Measurements from ENCODE around the gene ZMPSTE24.

ZMPSTE24 gene

GRCh38 chr1:40264354-40264781, 6.3 kb downstream of the ZMPSTE24 start:
- no peak for DNase-seq

GRCh38 chr1:40265298-40265697, 7.3 kb downstream of the ZMPSTE24 start:
- no peak for DNase-seq

GRCh38 chr1:40265919-40266318, 7.9 kb downstream of the ZMPSTE24 start:
- no peak for DNase-seq

- no peak for DNase-seq
Observed at GRCh38 chr1:40266786-40267535, 8.9 kb downstream of the ZMPSTE24 start.

- no peak for DNase-seq
Observed at GRCh38 chr1:40267767-40268187, 9.7 kb downstream of the ZMPSTE24 start.

- no peak for DNase-seq
Observed at GRCh38 chr1:40268211-40268610, 10.2 kb downstream of the ZMPSTE24 start.

DNA sequence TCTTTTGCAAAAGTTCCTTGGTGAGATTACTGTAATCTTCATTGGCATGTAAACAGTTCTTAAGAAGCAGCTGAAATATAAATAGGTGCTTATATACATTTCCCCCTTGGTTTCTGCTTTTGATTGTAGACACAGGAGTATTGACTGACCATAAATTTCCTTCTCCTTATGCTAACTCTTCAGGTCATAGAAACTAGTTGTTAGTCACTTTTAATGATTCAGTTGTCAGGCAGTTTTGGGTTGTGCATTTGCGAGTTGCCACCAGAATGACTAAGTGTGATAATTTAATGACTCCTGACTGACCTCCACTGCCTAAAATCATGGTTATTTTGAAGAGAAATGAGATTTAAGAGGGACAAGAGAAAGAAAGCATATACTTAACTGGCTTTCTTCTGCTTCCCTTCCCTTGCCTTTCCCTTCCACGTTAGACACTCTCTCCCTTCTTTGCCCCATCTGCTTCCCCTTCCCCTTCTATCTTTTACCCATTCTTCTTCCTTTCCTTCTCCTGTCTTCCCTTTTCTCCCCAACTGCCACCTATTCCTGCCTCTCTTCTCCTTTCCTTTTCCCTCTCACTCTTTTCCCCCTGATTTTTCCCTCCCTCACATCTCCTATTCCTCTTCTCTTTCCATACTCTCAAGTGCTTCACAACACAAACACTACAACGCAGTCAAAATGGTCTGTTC, 12.3 kb downstream of the ZMPSTE24 start:
- DNase-seq: no peak

DNA sequence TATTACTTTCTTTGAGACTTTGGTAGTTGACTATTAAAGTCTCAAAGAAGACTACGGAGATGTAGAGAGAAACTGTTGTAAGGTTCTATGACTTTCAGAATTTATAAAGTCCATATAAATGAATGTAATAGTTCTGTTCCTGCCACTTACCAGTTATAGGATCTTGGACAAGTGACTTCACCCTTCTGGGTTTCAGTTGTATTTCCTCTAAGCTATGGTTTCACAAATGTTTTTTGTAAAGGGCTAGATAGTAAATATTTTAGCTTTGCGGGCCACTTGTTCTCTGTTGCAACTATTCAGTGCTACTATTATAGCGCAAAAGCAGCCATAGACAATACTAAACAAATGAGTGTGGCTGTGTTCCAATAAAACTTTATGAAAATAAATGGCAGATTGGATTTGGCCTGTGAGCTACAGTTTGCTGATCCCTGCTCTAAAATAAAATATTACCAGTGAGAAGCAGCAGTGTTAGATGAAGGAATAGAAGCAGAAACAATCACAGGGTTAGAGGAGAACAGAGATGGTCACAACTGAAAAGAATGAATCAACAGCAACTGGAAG, 14.7 kb downstream of the ZMPSTE24 start:
- no peak for DNase-seq

- DNase-seq: no peak
Observed at GRCh38 chr1:40273547-40274166, 15.6 kb downstream of the ZMPSTE24 start.

- no peak for DNase-seq
Observed at GRCh38 chr1:40274331-40274730, 16.3 kb downstream of the ZMPSTE24 start.

DNA sequence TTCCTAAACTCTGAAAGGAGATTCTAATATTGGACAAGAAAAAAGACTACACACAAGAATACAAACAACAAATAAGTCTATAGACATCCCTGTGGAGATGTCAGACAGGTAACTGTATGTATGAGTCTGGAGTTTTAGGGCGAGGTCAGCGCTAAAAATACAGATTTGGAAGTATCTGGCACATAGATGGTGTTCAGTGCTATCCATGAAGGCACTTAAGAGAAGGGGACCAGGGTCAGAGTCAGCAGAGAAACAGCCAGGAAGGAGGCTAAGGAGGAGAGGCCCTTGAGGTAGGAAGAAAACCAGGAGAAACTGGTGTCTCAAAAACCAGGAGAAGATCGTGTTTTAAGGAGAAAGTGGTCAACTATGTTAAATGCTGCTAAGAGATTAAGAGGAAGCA, 18.1 kb downstream of the ZMPSTE24 start:
- DNase-seq: no peak

- no peak for DNase-seq
Observed at GRCh38 chr1:40281853-40282252, 23.8 kb downstream of the ZMPSTE24 start.

DNA sequence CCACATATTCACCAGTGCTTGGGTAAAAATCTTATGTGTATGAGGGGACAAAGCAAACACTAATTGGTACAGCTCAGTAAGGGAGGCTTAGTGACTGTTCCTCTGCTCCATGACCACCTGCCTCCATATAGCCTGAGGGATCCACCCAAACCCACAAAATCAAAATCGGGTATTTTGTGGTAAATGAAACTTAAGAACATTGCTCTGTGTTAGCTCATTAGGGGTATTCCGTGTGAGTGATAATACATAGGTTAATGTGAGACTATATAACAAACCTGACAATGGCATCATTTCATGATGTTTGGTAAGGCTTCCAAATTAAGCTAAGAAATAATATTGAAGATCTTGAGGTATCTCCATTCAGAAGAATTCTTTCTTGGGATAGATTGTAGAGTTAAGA, 33.3 kb downstream of the ZMPSTE24 start:
- DNase-seq: no peak

DNA sequence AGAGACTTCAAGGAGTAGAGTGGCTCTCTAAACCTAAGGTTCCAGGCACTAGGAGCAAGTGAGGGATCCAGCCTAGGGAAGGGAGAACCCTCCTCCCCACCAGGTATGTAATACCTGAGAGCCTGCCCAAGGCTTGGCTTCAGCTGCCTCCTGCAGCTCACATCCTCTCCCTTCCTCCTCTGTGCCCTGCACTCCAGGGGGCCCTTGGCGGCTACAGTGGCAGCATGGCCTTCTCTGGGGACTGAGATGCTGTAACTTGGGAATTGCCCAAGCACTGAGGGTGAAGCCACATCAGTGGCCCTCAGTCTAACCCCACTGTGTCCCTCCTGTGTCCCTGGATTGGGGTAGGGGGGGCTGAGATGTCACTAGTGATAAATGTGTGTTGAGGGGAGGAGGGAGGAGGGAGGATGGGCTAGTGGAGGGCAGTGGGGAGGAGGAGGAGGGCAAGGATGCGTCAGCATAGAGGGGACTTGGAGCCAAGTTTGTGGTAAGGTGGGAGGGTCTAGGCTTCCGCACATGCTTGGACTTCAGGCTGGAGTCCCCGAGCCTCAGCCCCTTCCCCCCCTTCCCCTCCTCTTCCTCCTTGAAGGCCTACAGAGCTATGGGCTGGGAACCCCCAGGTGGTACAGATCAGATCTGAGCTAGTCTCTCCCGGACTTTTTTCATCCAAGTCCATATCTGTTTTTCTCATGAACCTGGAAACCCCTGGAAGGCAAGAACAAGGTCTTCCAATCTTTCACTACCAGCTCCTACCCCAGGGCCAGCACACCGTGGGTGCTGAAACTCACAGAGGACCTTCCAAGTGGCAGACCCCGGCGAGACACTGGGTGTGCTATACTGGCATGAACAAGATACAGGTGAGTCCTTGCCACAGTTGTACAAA, 41.6 kb downstream of the ZMPSTE24 start:
- DNase-seq: no peak

GRCh38 chr1:40300249-40300567, 42.2 kb downstream of the ZMPSTE24 start:
- no peak for DNase-seq

GRCh38 chr1:40300651-40301050, 42.6 kb downstream of the ZMPSTE24 start:
- no peak for DNase-seq

- no peak for DNase-seq
Observed at GRCh38 chr1:40301066-40301465, 43.0 kb downstream of the ZMPSTE24 start.

- no peak for DNase-seq
Observed at GRCh38 chr1:40301541-40302299, 43.7 kb downstream of the ZMPSTE24 start.

- DNase-seq: no peak
Observed at GRCh38 chr1:40302475-40302874, 44.4 kb downstream of the ZMPSTE24 start.

- no peak for DNase-seq
Observed at GRCh38 chr1:40303051-40303771, 45.2 kb downstream of the ZMPSTE24 start.

- no peak for DNase-seq
Observed at GRCh38 chr1:40303790-40304189, 45.8 kb downstream of the ZMPSTE24 start.
